BJ (cell line): ENCODE data around the gene TSSK2. TPM values are rescaled to one million over a fixed set of nuclear protein-coding genes. Genes with fewer than 3 reads are reported as not detected.

ENCODE experiments used
- CTCF ChIA-PET: fragments of 350-600 bp; formaldehyde crosslinking; extraction: SDS; loops from one replicate; lab custom pipeline; 2021; ENCODE audit warnings: antibody characterized with exemption, inconsistent platforms; lab: Yijun Ruan, JAX
- POLR2A ChIA-PET: fragments of 300-600 bp; sonication (Branson Sonifier 250); formaldehyde crosslinking; extraction: SDS; loops from one replicate; lab custom pipeline; 2021; ENCODE audit warnings: antibody characterized with exemption; lab: Charles Lee
- DNase-seq: peaks from one replicate; pipeline ENCODE4 v3.0.0-alpha.2; 2011; ENCODE audit warnings: low read depth
- H3K27me3 ChIP-seq: 2 replicates; pipeline ENCODE4 v1.6.0; 2011; ENCODE audit warnings: low read length; ENCODE audit not compliant: control insufficient read depth, insufficient read depth
- H3K36me3 ChIP-seq: 2 replicates; pipeline ENCODE4 v1.5.1; 2011; ENCODE audit warnings: low read length; ENCODE audit not compliant: control insufficient read depth, insufficient read depth
- H3K4me3 ChIP-seq: 2 replicates; pipeline ENCODE4 v1.5.1; 2011; ENCODE audit warnings: low read depth, mild to moderate bottlenecking, control low read depth, low read length
- CTCF ChIP-seq: IDR thresholded peaks from 2 replicates; pipeline ENCODE4 v1.5.1; 2011; ENCODE audit warnings: low read depth, mild to moderate bottlenecking, control low read depth, inconsistent platforms, low read length, moderate library complexity; ENCODE audit not compliant: insufficient read depth
- polyA plus RNA-seq: library from polyadenylated mRNA; depleted of rRNA; stranded (reverse); fragments of >200 nt; gene quantifications from 2 replicates; pipeline ENCODE4 v1.2.3, GENCODE V29; 2011

The TSSK2 gene
- polyA plus RNA-seq, 1 experiment, result not detected

DNA sequence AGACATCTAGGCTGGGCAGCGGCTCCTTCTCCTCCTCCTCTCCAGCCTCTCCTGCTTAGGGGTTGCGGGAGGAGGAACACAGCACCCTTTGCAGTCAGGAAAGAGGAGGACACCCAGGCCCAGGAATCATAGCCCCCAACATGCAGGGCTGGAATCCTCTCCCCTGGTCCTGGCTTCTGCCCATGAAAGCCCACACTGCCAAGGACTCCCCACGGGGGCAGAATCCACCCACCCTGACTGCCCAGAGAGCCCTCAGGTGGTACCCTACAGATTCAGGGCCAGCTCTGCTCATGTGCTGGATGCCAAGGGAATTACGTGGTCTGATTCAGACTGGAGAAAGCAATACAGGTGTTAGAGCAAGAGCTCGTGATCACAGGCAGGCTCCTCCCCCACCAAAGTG is 8.9 kb downstream of the TSSK2 start:
- H3K36me3 ChIP-seq, result peaks cover 50% of the 10 kb centered on the region
- POLR2A ChIA-PET, result no interaction called here
- H3K4me3 ChIP-seq, result no peak overlapping the region
- no peak for DNase-seq
- TF ChIP-seq CTCF, result no peak
- H3K27me3 ChIP-seq, result no peaks in the 10 kb centered on the region
- CTCF ChIA-PET, result no interaction called here

GRCh38 chr22:19142394-19142793 is 11.3 kb downstream of the TSSK2 start:
- no peak for DNase-seq
- no peak for TF ChIP-seq CTCF
- POLR2A ChIA-PET, result no interaction called here
- CTCF ChIA-PET, result interaction anchor here (1.1 kb wide), 1 partner anchor 19 kb away, joined by 3 read pairs; no protein-coding TSS in a partner anchor
- H3K4me3 ChIP-seq, result no peak overlapping the region
- peaks cover 37% of the 10 kb centered on the region for H3K36me3 ChIP-seq
- H3K27me3 ChIP-seq, result peaks cover 6% of the 10 kb centered on the region

- ChIA-PET POLR2A (no interaction called here), CTCF (interaction anchor here (0.6 to 3.5 kb wide), 8 partner anchors 8 to 1506 kb away, joined by 3 to 22 read pairs (median 6); partner anchors contain the start of genes DGCR2 and TSSK2)
- peaks cover 14% of the 10 kb centered on the region for H3K27me3 ChIP-seq
- peaks cover 29% of the 10 kb centered on the region for H3K36me3 ChIP-seq
- TF ChIP-seq CTCF, result no peak
- DNase-seq, result no peak
- H3K4me3 ChIP-seq, result no peak overlapping the region
Observed at GRCh38 chr22:19143212-19143611, 12.1 kb downstream of the TSSK2 start.

DNA sequence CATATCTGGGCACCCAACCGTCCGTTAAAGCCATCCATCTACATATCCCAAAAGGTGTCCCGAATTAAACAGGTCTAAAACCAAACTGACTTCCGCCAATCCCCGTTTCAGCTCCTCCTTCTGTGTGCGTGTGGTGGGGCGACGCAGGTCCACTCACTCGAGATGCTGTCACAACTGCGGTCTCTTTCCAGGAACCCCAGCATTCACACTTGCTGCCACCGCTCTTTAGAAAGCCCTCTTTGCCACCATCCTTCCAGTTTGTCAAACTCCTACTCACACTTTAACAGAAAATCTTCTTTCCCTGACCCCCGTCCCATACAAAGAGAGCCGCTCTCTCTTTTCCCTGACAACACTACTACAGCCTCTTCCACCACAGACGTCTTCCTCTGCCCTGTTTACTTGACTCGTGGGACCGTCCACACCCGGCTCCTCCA is 12.9 kb downstream of the TSSK2 start:
- Histone ChIP-seq H3K27me3 (peaks cover 22% of the 10 kb centered on the region), H3K36me3 (peaks cover 22% of the 10 kb centered on the region), H3K4me3 (peak overlapping the region; percentile 78)
- DNase-seq, result no peak
- TF ChIP-seq CTCF, result no peak
- POLR2A ChIA-PET, result interaction anchor here (0.6 to 1.0 kb wide), 4 partner anchors 11 to 443 kb away, joined by 3 to 5 read pairs (median 3); partner anchors contain the start of gene DGCR2
- CTCF ChIA-PET, result interaction anchor here (0.6 to 3.5 kb wide), 21 partner anchors 9 to 1507 kb away, joined by 3 to 22 read pairs (median 4); partner anchors contain the start of genes DGCR2, SLC25A1 and TSSK2

GRCh38 chr22:19146215-19146968 is 15.3 kb downstream of the TSSK2 start:
- TF ChIP-seq CTCF, result no peak
- CTCF ChIA-PET, result interaction anchor here (0.7 to 3.5 kb wide), 3 partner anchors 41 to 483 kb away, joined by 3 to 22 read pairs (median 3); partner anchors contain the start of gene CDC45
- Histone ChIP-seq H3K4me3 (no peak overlapping the region), H3K36me3 (peaks cover 8% of the 10 kb centered on the region), H3K27me3 (peaks cover 33% of the 10 kb centered on the region)
- DNase-seq, result no peak
- POLR2A ChIA-PET, result no interaction called here
